ENCODE data around the gene TREH.
"Not testable (repeated sequence)": the region's sequence is repeated elsewhere in the genome, so short reads cannot be mapped to it uniquely, and the experiment has no call there.

Gene TREH

GRCh38 chr11:118679483-118679882 lies at the start of gene TREH:
Gene TREH (minus strand): TSS chr11:118679650. CDS start chr11:118679627, 23 bp downstream.
- no peak for DNase-seq

GRCh38 chr11:118728112-118728511 lies 48.7 kb upstream of the TREH start:
- not testable (repeated sequence) for DNase-seq

GRCh38 chr11:118727721-118728066 lies 48.2 kb upstream of the TREH start:
- DNase-seq, result not testable (repeated sequence)

- DNase-seq, result not testable (repeated sequence)
These were observed 47.7 kb upstream of the TREH start for GRCh38 chr11:118727001-118727720.

GRCh38 chr11:118721478-118722015 lies 42.1 kb upstream of the TREH start:
- DNase-seq, result not testable (repeated sequence)

GRCh38 chr11:118720740-118721139 lies 41.3 kb upstream of the TREH start:
- not testable (repeated sequence) for DNase-seq

- DNase-seq, result not testable (repeated sequence)
These were observed 40.6 kb upstream of the TREH start for GRCh38 chr11:118720078-118720477.

- DNase-seq, result not testable (repeated sequence)
These were observed 39.1 kb upstream of the TREH start for GRCh38 chr11:118718562-118718961.

GRCh38 chr11:118717733-118718132 lies 38.3 kb upstream of the TREH start:
- not testable (repeated sequence) for DNase-seq

GRCh38 chr11:118717221-118717620 lies 37.8 kb upstream of the TREH start:
- not testable (repeated sequence) for DNase-seq

- DNase-seq, result no peak
These were observed 36.4 kb upstream of the TREH start for GRCh38 chr11:118715837-118716260.

GRCh38 chr11:118715245-118715831 lies 35.9 kb upstream of the TREH start:
- DNase-seq, result no peak

GRCh38 chr11:118714816-118715215 lies 35.4 kb upstream of the TREH start:
- no peak for DNase-seq

GRCh38 chr11:118714416-118714815 lies 35.0 kb upstream of the TREH start:
- not testable (repeated sequence) for DNase-seq

GRCh38 chr11:118708296-118708695 lies 28.8 kb upstream of the TREH start:
- no peak for DNase-seq

GRCh38 chr11:118706546-118706825 lies 27.0 kb upstream of the TREH start:
- no peak for DNase-seq

GRCh38 chr11:118705791-118706545 lies 26.5 kb upstream of the TREH start:
- no peak for DNase-seq

GRCh38 chr11:118705111-118705741 lies 25.8 kb upstream of the TREH start:
- no peak for DNase-seq

GRCh38 chr11:118703563-118704106 lies 24.2 kb upstream of the TREH start:
- peak; percentile 36 for DNase-seq

GRCh38 chr11:118699506-118700220 lies 20.2 kb upstream of the TREH start:
- DNase-seq, result no peak

GRCh38 chr11:118697346-118697745 lies 17.9 kb upstream of the TREH start:
- DNase-seq, result no peak

GRCh38 chr11:118696673-118697226 lies 17.3 kb upstream of the TREH start:
- no peak for DNase-seq

Measured in KG1 (cell line).